GM12864 (cell line): Measurements from ENCODE around the gene GRN.

ENCODE experiments used
- DNase-seq: peaks from one replicate; pipeline ENCODE4 v3.0.0-alpha.2; 2011; ENCODE audit warnings: low read depth
- H3K4me3 ChIP-seq: 2 replicates; pipeline ENCODE4 v1.5.1; 2011; ENCODE audit warnings: mild to moderate bottlenecking, low read depth, low read length, control low read depth
- CTCF ChIP-seq: IDR thresholded peaks from 2 replicates; pipeline ENCODE4 v1.5.1; 2011; ENCODE audit warnings: low read depth, mild to moderate bottlenecking, moderate library complexity, low read length, control low read depth, inconsistent platforms; ENCODE audit errors: missing control alignments

The GRN gene

GRCh38 chr17:44310188-44310587 lies 34.9 kb upstream of the GRN start:
- H3K4me3 ChIP-seq: no peak overlapping the region
- no peak for TF ChIP-seq CTCF
- no peak for DNase-seq

DNA sequence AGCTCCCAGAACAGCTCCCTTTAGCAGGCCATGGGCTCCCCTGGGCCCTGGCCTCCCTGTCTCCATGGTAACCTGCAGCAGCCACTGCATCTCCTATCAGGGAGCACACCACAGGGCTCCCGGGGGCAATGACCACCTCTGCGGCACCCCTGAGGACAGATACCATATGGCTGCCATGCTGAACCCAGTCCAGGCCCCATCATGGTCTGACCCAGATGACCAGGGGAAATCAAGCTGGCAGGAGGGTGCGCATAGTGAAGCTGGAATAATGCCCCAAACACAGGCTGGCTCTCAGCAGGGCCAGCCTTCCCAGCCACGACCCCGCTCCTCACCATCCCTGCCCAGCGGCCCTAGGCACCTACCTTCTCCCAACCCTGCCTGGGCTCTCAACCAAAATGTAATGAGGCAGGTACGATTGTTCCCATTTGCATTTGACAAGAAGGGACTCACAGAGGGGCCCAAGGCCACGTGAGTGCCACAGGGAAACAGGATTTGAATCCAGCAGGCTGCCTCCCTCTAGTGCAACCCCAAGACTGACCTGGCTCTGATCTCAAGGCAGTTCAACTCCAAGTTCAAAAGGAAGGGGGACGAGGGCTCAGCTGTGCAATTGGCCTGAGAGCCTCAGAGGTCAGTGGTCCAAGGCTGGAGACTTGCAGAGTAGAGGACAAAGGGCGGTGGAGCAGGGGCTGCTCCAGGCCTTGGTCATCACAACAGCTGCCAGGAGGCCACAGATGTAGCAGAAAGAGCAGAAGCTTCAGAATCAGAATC lies 34.3 kb upstream of the GRN start:
- TF ChIP-seq CTCF: no peak
- H3K4me3 ChIP-seq: no peak overlapping the region
- no peak for DNase-seq

DNA sequence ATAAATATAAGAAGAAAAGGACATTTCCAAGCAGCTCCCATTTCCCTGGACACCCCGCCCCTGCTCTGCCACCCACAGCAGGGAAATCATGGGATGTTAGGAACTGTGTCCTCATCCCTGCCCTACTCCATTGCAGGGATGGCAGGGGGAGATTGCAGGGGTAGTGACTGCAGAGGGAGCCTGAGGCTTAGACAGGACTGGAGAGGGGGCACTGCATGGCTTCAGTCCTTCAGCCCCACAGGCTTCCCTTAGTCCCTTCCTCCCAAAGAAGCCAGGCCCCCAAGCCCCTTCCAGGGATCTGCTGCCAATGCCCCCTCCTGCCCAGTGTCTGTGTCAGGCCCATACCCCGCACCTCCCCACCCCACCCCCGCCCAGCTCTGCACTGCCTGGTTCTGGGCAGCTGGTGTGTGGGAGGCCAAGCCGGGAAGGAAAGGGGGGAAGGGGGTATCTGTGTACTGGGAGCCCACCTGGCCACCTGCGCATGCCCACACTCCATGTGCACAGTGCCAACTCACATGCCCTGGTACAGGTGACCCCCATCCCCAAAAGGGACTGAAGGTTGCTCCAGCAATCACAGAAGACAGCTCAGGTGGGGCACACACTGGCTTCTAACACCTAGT lies 33.4 kb upstream of the GRN start:
- no peak for TF ChIP-seq CTCF
- DNase-seq: no peak
- no peak overlapping the region for H3K4me3 ChIP-seq

GRCh38 chr17:44312396-44313104 lies 32.6 kb upstream of the GRN start:
- H3K4me3 ChIP-seq: no peak overlapping the region
- no peak for DNase-seq
- no peak for TF ChIP-seq CTCF

DNA sequence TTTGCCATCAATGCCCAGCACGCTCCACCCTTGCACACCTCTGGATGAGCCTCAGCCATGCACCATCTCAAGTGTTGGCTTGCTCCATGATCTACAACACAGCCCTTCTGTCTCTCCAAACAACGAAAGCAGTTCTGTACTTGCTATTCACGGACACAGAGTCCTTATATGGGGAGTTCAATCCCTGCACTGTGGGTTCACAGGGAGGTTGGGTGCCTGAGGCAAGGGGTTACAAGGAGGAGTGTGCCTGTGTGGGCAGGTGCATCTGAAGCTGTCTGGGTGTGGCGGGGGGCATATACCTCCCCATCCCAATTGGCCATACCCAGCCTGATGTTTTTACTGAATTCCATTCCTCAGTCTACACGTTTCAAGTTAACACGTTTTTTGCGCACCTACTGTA lies 31.1 kb upstream of the GRN start:
- H3K4me3 ChIP-seq: no peak overlapping the region
- no peak for TF ChIP-seq CTCF
- no peak for DNase-seq

- no peak for DNase-seq
- TF ChIP-seq CTCF: no peak
- no peak overlapping the region; the same call in 1 of the 2 replicates for H3K4me3 ChIP-seq
These were observed 30.6 kb upstream of the GRN start for GRCh38 chr17:44314524-44314868.
